Gastrocnemius medialis (tissue), 4 donors: Measurements from ENCODE around the gene MLIP. TPM values are rescaled to one million over a fixed set of nuclear protein-coding genes. Genes with fewer than 3 reads are reported as not detected.

ENCODE experiments used
- ATAC-seq, 2 donors: fragments of 150-250 bp; one replicate each; pipeline ENCODE4 v1.9.1; 2016
- DNase-seq, 2 donors: peaks; one replicate each; pipeline ENCODE4 v3.0.0-alpha.2; 2019
- H3K27ac ChIP-seq, 4 donors: fragments of 200-600 bp; sonication (generic); 1 replicate in 1 of 4; 2 replicates in 3 of 4; pipeline ENCODE4 v1.5.1; 2016 to 2018; ENCODE audit warnings: mild to moderate bottlenecking in 2 of 4, moderate library complexity in 1 of 4
- H3K27me3 ChIP-seq, 3 donors: fragments of 200-600 bp; sonication (generic) in 2 of 3; 1 replicate in 1 of 3; 2 replicates in 2 of 3; pipeline versions ENCODE4 v1.5.1 to v1.6.0; 2016 to 2019; ENCODE audit warnings: mild to moderate bottlenecking in 1 of 3, moderate library complexity in 1 of 3
- H3K36me3 ChIP-seq, 2 donors: fragments of 200-600 bp; sonication (generic) in 1 of 2; one replicate each; pipeline ENCODE4 v1.5.1; 2017 to 2018
- H3K4me1 ChIP-seq, 2 donors: fragments of 200-600 bp; sonication (generic) in 1 of 2; one replicate each; pipeline ENCODE4 v1.5.1; 2016 to 2017; ENCODE audit warnings: mild to moderate bottlenecking in 2 of 2
- H3K4me3 ChIP-seq, 4 donors: fragments of 200-600 bp; sonication (generic) in 3 of 4; 1 replicate in 1 of 4; 2 replicates in 3 of 4; pipeline ENCODE4 v1.5.1; 2016 to 2019; ENCODE audit warnings: mild to moderate bottlenecking in 2 of 4
- H3K9me3 ChIP-seq, 3 donors: fragments of 200-600 bp; sonication (generic) in 2 of 3; 1 replicate in 1 of 3; 2 replicates in 2 of 3; pipeline ENCODE4 v1.5.1; 2016 to 2019
- CTCF ChIP-seq, 5 experiments: fragments of 450-650 bp in 3 of 5; fragments of 200-600 bp in 2 of 5; sonication (generic) in 2 of 5; IDR thresholded peaks in 4 of 5; conservative IDR thresholded peaks in 1 of 5; 1 replicate in 4 of 5; 2 replicates in 1 of 5; pipeline ENCODE4 v1.5.1; 2016 to 2019; ENCODE audit warnings: antibody characterized with exemption in 5 of 5, mild to moderate bottlenecking in 3 of 5, moderate library complexity in 3 of 5
- POLR2A ChIP-seq, 2 donors: fragments of 450-650 bp; IDR thresholded peaks; one replicate each; pipeline ENCODE4 v1.6.1; 2017; ENCODE audit warnings: antibody characterized with exemption in 2 of 2, mild to moderate bottlenecking in 2 of 2, moderate library complexity in 2 of 2
- in situ Hi-C, 4 donors: fragments of 200-750 bp; cut with MboI; loops; one replicate each; pipeline versions ENCODE4 v1.15.0 to v1.8.0; 2017; ENCODE audit warnings: low sequenced_read_pairs in 4 of 4
- intact Hi-C: fragments of 100-400 bp; cut with DNase I; formaldehyde crosslinking; loops from one replicate; pipeline ENCODE4 v1.15.1; 2023; ENCODE audit warnings: low total_unique reads
- total RNA-seq, 4 donors: library from RNA; depleted of rRNA; stranded (reverse); fragments of >200 nt; gene quantifications; one replicate each; pipeline versions ENCODE4 v1.1.0 to v1.2.3, GENCODE V29; 2016

Gene MLIP
- total RNA-seq, 4 donors from 2014 or later = 130 to 200 (median 160) TPM

- in situ Hi-C loops = no loop called here
- ATAC-seq = no peak
- H3K27ac ChIP-seq = no peak overlapping the region
Observed at GRCh38 chr6:54234539-54234938, 123.3 kb downstream of the MLIP start.

GRCh38 chr6:54236984-54237383 lies 125.7 kb downstream of the MLIP start:
- intact Hi-C loops = no loop called here
- Histone ChIP-seq H3K27me3 (no peaks in the 10 kb centered on the region), H3K4me1 (peaks cover 23 to 37% of the 10 kb centered on the region in 2 donors), H3K9me3 (no peaks in the 10 kb centered on the region), H3K4me3 (no peak overlapping the region), H3K36me3 (peaks cover 0 to 9% of the 10 kb centered on the region in 2 donors), H3K27ac (peak overlapping the region; percentile 12 to 75 (median 62))
- ATAC-seq (no peak), DNase-seq (no peak)
- no peak for TF ChIP-seq POLR2A (IDR thresholded peaks at IDR 0.05)
- no peak for TF ChIP-seq CTCF (IDR thresholded peaks at IDR 0.05 in 4 of 5, conservative IDR thresholded peaks at IDR 0.05 in 1 of 5)
- in situ Hi-C loops = no loop called here

More at GRCh38 chr6:54234539-54234938, 123.3 kb downstream of the MLIP start:
- TF ChIP-seq POLR2A (IDR thresholded peaks at IDR 0.05) (no peak), CTCF (IDR thresholded peaks at IDR 0.05 in 4 of 5, conservative IDR thresholded peaks at IDR 0.05 in 1 of 5) (no peak)
- Histone ChIP-seq H3K27me3 (no peaks in the 10 kb centered on the region), H3K36me3 (peaks cover 0 to 13% of the 10 kb centered on the region in 2 donors), H3K9me3 (no peaks in the 10 kb centered on the region), H3K4me3 (no peak overlapping the region), H3K4me1 (peaks cover 23 to 37% of the 10 kb centered on the region in 2 donors)
- DNase-seq = no peak
- intact Hi-C loops = no loop called here

- Histone ChIP-seq H3K9me3 (no peaks in the 10 kb centered on the region), H3K27ac (peak overlapping the region; percentile 44 to 75 (median 60)), H3K27me3 (no peaks in the 10 kb centered on the region), H3K4me1 (peaks cover 23 to 37% of the 10 kb centered on the region in 2 donors), H3K36me3 (no peaks in the 10 kb centered on the region), H3K4me3 (no peak overlapping the region)
- ATAC-seq (peak; percentile 64 to 87), DNase-seq (no peak)
- intact Hi-C loops = no loop called here
- TF ChIP-seq POLR2A (IDR thresholded peaks at IDR 0.05) (no peak), CTCF (IDR thresholded peaks at IDR 0.05 in 4 of 5, conservative IDR thresholded peaks at IDR 0.05 in 1 of 5) (no peak)
- in situ Hi-C loops = no loop called here
Observed at GRCh38 chr6:54238396-54238795, 127.2 kb downstream of the MLIP start.

- intact Hi-C loops (no loop called here), in situ Hi-C loops (no loop called here)
- H3K9me3 ChIP-seq = no peaks in the 10 kb centered on the region
- H3K27me3 ChIP-seq = no peaks in the 10 kb centered on the region
- peaks cover 3% of the 10 kb centered on the region in 2 donors for H3K4me1 ChIP-seq
- DNase-seq (no peak), ATAC-seq (no peak)
- TF ChIP-seq CTCF (IDR thresholded peaks at IDR 0.05 in 4 of 5, conservative IDR thresholded peaks at IDR 0.05 in 1 of 5) = no peak
- no peak for TF ChIP-seq POLR2A (IDR thresholded peaks at IDR 0.05)
- no peak overlapping the region for H3K27ac ChIP-seq
- no peak overlapping the region for H3K4me3 ChIP-seq
- H3K36me3 ChIP-seq = peaks cover 0 to 6% of the 10 kb centered on the region in 2 donors
Observed at GRCh38 chr6:54243699-54244098, 132.5 kb downstream of the MLIP start.

GRCh38 chr6:54244430-54244829 lies 133.2 kb downstream of the MLIP start:
- intact Hi-C loops (no loop called here), in situ Hi-C loops (no loop called here)
- Histone ChIP-seq H3K27me3 (no peaks in the 10 kb centered on the region), H3K4me3 (no peak overlapping the region), H3K9me3 (no peaks in the 10 kb centered on the region), H3K4me1 (no peaks in the 10 kb centered on the region), H3K36me3 (peaks cover 0 to 6% of the 10 kb centered on the region in 2 donors), H3K27ac (no peak overlapping the region)
- ATAC-seq = no peak
- DNase-seq = no peak
- TF ChIP-seq CTCF (IDR thresholded peaks at IDR 0.05 in 4 of 5, conservative IDR thresholded peaks at IDR 0.05 in 1 of 5) (peak in 4 of 5 experiments; percentile 13 to 44 (median 40)), POLR2A (IDR thresholded peaks at IDR 0.05) (no peak)
